Measurements from ENCODE around the gene RBMS3.

The RBMS3 gene

GRCh38 chr3:29475854-29476253 is 195.0 kb downstream of the RBMS3 start:
- DNase-seq (ENCODE audit: low read depth in 3 of 3, low spot score in 1 of 3), result no peak

- no peak for DNase-seq (ENCODE audit: low read depth in 3 of 3, low spot score in 1 of 3)
These were observed 197.7 kb downstream of the RBMS3 start for GRCh38 chr3:29478611-29479010.

GRCh38 chr3:29481249-29481648 is 200.4 kb downstream of the RBMS3 start:
- no peak for DNase-seq (ENCODE audit: low read depth in 3 of 3, low spot score in 1 of 3)

GRCh38 chr3:29481969-29482767 is 201.3 kb downstream of the RBMS3 start:
- DNase-seq (ENCODE audit: low read depth in 3 of 3, low spot score in 1 of 3), result no peak

GRCh38 chr3:29484633-29485032 is 203.8 kb downstream of the RBMS3 start:
- DNase-seq (ENCODE audit: low read depth in 3 of 3, low spot score in 1 of 3), result no peak

- no peak for DNase-seq (ENCODE audit: low read depth in 3 of 3, low spot score in 1 of 3)
These were observed 205.2 kb downstream of the RBMS3 start for GRCh38 chr3:29486096-29486495.

- DNase-seq (ENCODE audit: low read depth in 3 of 3, low spot score in 1 of 3), result no peak
These were observed 206.0 kb downstream of the RBMS3 start for GRCh38 chr3:29486917-29487316.

GRCh38 chr3:29488922-29489321 is 208.1 kb downstream of the RBMS3 start:
- DNase-seq (ENCODE audit: low read depth in 3 of 3, low spot score in 1 of 3), result no peak

GRCh38 chr3:29493109-29493508 is 212.2 kb downstream of the RBMS3 start:
- no peak for DNase-seq (ENCODE audit: low read depth in 3 of 3, low spot score in 1 of 3)

- no peak for DNase-seq (ENCODE audit: low read depth in 3 of 3, low spot score in 1 of 3)
These were observed 213.6 kb downstream of the RBMS3 start for GRCh38 chr3:29494305-29495036.

- DNase-seq (ENCODE audit: low read depth in 3 of 3, low spot score in 1 of 3), result no peak
These were observed 216.4 kb downstream of the RBMS3 start for GRCh38 chr3:29497282-29497681.

GRCh38 chr3:29502771-29503170 is 221.9 kb downstream of the RBMS3 start:
- no peak for DNase-seq (ENCODE audit: low read depth in 3 of 3, low spot score in 1 of 3)

- DNase-seq (ENCODE audit: low read depth in 3 of 3, low spot score in 1 of 3), result no peak
These were observed 222.4 kb downstream of the RBMS3 start for GRCh38 chr3:29503314-29503713.

- no peak for DNase-seq (ENCODE audit: low read depth in 3 of 3, low spot score in 1 of 3)
These were observed 223.1 kb downstream of the RBMS3 start for GRCh38 chr3:29503958-29504357.

GRCh38 chr3:29506502-29506901 is 225.6 kb downstream of the RBMS3 start:
- DNase-seq (ENCODE audit: low read depth in 3 of 3, low spot score in 1 of 3), result no peak

- DNase-seq (ENCODE audit: low read depth in 3 of 3, low spot score in 1 of 3), result no peak
These were observed 230.8 kb downstream of the RBMS3 start for GRCh38 chr3:29511701-29512100.

- DNase-seq (ENCODE audit: low read depth in 3 of 3, low spot score in 1 of 3), result no peak
These were observed 231.8 kb downstream of the RBMS3 start for GRCh38 chr3:29512641-29513040.

GRCh38 chr3:29513236-29513635 is 232.4 kb downstream of the RBMS3 start:
- DNase-seq (ENCODE audit: low read depth in 3 of 3, low spot score in 1 of 3), result no peak

GRCh38 chr3:29514170-29514569 is 233.3 kb downstream of the RBMS3 start:
- no peak for DNase-seq (ENCODE audit: low read depth in 3 of 3, low spot score in 1 of 3)

- DNase-seq (ENCODE audit: low read depth in 3 of 3, low spot score in 1 of 3), result no peak
These were observed 234.0 kb downstream of the RBMS3 start for GRCh38 chr3:29514912-29515311.

- DNase-seq (ENCODE audit: low read depth in 3 of 3, low spot score in 1 of 3), result no peak
These were observed 234.6 kb downstream of the RBMS3 start for GRCh38 chr3:29515451-29515850.

GRCh38 chr3:29516164-29516563 is 235.3 kb downstream of the RBMS3 start:
- no peak for DNase-seq (ENCODE audit: low read depth in 3 of 3, low spot score in 1 of 3)

GRCh38 chr3:29520764-29521163 is 239.9 kb downstream of the RBMS3 start:
- DNase-seq (ENCODE audit: low read depth in 3 of 3, low spot score in 1 of 3), result no peak
